ENCODE measurements around the gene PFDN1. TPM values are rescaled to one million over a fixed set of nuclear protein-coding genes. Genes with fewer than 3 reads are reported as not detected.

The PFDN1 gene
- total and polyA plus RNA-seq, 3 donors from 2014 or later: 62.4 to 185 (median 156) TPM

DNA sequence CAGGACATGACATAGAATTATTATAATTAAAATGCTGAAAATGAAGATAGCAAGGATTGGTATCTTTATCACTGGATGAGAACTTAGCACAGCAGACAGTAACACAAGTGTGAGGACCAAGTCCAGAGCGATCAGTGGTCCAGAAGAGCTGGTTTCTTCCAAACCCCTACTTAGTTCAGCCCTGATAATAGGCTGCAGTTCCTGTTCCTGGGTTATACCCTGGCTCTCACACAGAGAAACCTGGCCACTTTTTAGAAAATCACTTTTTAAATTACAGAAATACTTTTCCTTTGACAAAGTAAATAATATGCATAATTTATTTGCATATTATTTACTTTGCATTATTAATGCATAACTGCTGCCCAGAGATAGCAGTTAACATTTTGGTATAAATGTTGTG lies 87.6 kb downstream of the PFDN1 start:
- Histone ChIP-seq H3K4me1 (no peaks in the 10 kb centered on the region), H3K36me3 (ENCODE audit: low read depth, missing control alignments) (no peaks in the 10 kb centered on the region), H3K4me3 (no peak overlapping the region), H3K27me3 (no peaks in the 10 kb centered on the region), H3K27ac (no peak overlapping the region), H3K9me3 (no peaks in the 10 kb centered on the region)
- TF ChIP-seq, protein P1, sequence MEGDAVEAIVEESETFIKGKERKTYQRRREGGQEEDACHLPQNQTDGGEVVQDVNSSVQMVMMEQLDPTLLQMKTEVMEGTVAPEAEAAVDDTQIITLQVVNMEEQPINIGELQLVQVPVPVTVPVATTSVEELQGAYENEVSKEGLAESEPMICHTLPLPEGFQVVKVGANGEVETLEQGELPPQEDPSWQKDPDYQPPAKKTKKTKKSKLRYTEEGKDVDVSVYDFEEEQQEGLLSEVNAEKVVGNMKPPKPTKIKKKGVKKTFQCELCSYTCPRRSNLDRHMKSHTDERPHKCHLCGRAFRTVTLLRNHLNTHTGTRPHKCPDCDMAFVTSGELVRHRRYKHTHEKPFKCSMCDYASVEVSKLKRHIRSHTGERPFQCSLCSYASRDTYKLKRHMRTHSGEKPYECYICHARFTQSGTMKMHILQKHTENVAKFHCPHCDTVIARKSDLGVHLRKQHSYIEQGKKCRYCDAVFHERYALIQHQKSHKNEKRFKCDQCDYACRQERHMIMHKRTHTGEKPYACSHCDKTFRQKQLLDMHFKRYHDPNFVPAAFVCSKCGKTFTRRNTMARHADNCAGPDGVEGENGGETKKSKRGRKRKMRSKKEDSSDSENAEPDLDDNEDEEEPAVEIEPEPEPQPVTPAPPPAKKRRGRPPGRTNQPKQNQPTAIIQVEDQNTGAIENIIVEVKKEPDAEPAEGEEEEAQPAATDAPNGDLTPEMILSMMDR (IDR thresholded peaks at IDR 0.05): no peak
- no peak for TF ChIP-seq POLR2A (IDR thresholded peaks at IDR 0.05)
- whole genome bisulfite sequencing, 2 donors: 75 to 85% methylated on average over 1 of the region's 1 CpG
- DNase-seq: no peak
- intact Hi-C loops (cut with DNase I; ENCODE audit: low total_unique reads): no loop called here

GRCh38 chr5:140214831-140215230 lies 88.1 kb downstream of the PFDN1 start:
- no peak overlapping the region for H3K27ac ChIP-seq
- intact Hi-C loops (cut with DNase I; ENCODE audit: low total_unique reads): no loop called here
- 82 to 84% methylated on average over 4 of the region's 4 CpGs for WGBS, 2 donors

DNA sequence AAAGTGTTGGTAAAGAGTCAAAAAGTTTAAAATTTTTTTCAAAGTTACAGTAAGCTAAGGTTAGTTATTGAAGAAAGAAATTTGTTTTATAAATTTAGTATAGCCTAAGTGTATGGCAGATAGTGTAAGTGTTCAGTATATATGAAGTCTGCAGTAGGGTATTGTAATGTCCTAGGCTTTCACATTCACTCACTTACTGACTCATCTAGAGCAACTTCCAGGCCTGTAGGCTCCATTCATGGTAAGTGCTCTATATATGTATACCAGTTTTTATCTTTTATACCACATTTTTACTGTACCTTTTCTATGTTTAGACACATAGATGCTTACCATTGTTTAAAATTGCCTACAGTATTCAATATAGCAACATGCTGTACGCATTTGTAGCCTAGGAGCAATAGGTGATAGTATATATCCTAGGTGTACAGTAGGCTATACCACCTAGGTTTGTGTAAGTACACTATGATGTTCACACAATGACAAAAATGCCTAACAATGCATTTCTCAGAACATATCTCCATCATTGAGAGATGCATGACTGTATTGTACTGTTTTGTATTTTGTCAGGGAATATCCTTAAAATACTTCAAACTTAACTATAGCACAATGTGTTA lies 89.4 kb downstream of the PFDN1 start:
- intact Hi-C loops (cut with DNase I; ENCODE audit: low total_unique reads): no loop called here
- 94 to 100% methylated on average over 1 of the region's 1 CpG for WGBS, 2 donors
- H3K4me3 ChIP-seq: no peak overlapping the region
- TF ChIP-seq, protein P1 (IDR thresholded peaks at IDR 0.05): no peak
- no peak for TF ChIP-seq POLR2A (IDR thresholded peaks at IDR 0.05)
- H3K27ac ChIP-seq: no peak overlapping the region
- no peaks in the 10 kb centered on the region for H3K27me3 ChIP-seq
- no peaks in the 10 kb centered on the region for H3K4me1 ChIP-seq
- DNase-seq: no peak
- no peaks in the 10 kb centered on the region for H3K36me3 ChIP-seq (ENCODE audit: low read depth, missing control alignments)
- H3K9me3 ChIP-seq: no peaks in the 10 kb centered on the region

More at GRCh38 chr5:140214831-140215230, 88.1 kb downstream of the PFDN1 start:
- no peaks in the 10 kb centered on the region for H3K27me3 ChIP-seq
- H3K9me3 ChIP-seq: no peaks in the 10 kb centered on the region
- no peak overlapping the region for H3K4me3 ChIP-seq
- H3K36me3 ChIP-seq (ENCODE audit: low read depth, missing control alignments): no peaks in the 10 kb centered on the region
- no peaks in the 10 kb centered on the region for H3K4me1 ChIP-seq
- DNase-seq: no peak
- TF ChIP-seq POLR2A (IDR thresholded peaks at IDR 0.05): no peak
- TF ChIP-seq, protein P1 (IDR thresholded peaks at IDR 0.05): no peak

DNA sequence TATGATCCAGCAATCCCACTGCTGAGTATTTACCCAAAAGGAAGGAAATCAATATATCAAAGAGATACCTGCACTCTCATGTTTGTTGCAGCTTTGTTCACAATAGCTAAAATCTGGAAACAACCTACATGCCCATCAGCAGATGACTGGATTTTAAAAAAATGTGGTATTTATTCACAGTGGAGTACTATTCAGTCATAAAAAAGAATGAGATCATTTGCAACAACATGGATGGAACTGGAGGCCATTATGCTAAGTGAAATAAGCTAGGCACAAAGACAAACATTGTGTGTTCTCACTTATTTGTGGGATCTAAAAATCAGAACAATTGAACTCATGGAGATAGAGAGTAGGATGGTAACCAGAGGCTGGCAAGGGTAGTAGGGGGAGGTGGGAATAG lies 94.8 kb downstream of the PFDN1 start:
- intact Hi-C loops (cut with DNase I; ENCODE audit: low total_unique reads): no loop called here
- Histone ChIP-seq H3K4me1 (no peaks in the 10 kb centered on the region), H3K9me3 (no peaks in the 10 kb centered on the region), H3K4me3 (no peak overlapping the region), H3K27me3 (no peaks in the 10 kb centered on the region), H3K27ac (no peak overlapping the region), H3K36me3 (ENCODE audit: low read depth, missing control alignments) (no peaks in the 10 kb centered on the region)
- TF ChIP-seq, protein P1 (IDR thresholded peaks at IDR 0.05): no peak
- no peak for TF ChIP-seq POLR2A (IDR thresholded peaks at IDR 0.05)
- DNase-seq: no peak

All from testis (tissue), 3 donors.